ENCODE data around the gene ATP6V1A. TPM values are rescaled to one million over a fixed set of nuclear protein-coding genes. Genes with fewer than 3 reads are reported as not detected.

The ATP6V1A gene
- total and polyA plus RNA-seq, 2 experiments from 2014 or later, result 62.3 to 87.2 TPM

GRCh38 chr3:113776564-113776963 is 29.7 kb downstream of the ATP6V1A start:
- Histone ChIP-seq H3K27me3 (no peaks in the 10 kb centered on the region), H3K27ac (no peak overlapping the region), H3K4me2 (no peak overlapping the region), H4K20me1 (ENCODE audit: insufficient read depth, poor library complexity, severe bottlenecking) (no peaks in the 10 kb centered on the region), H3K4me1 (ENCODE audit: insufficient read depth) (peaks cover 10% of the 10 kb centered on the region), H2AFZ (no peak overlapping the region), H3K4me3 (no peak overlapping the region), H3K9me3 (ENCODE audit: low read depth) (no peaks in the 10 kb centered on the region), H3K9me2 (replicated peaks; ENCODE audit: insufficient read depth) (no peaks in the 10 kb centered on the region), H3K79me2 (peaks cover 39% of the 10 kb centered on the region), H3K36me3 (replicated peaks; ENCODE audit: insufficient read depth, low read depth) (no peaks in the 10 kb centered on the region)
- WGBS (ENCODE audit: low lambda C conversion rate, missing lambda C conversion rate), result 75% methylated on average over 3 of the region's 3 CpGs
- TF ChIP-seq EZH2phosphoT487 (IDR thresholded peaks at IDR 0.05; ENCODE audit: low read depth, severe bottlenecking, unreplicated experiment) (no peak), EZH2 (IDR thresholded peaks at IDR 0.05; ENCODE audit: borderline replicate concordance) (no peak), CTCF (IDR thresholded peaks at IDR 0.05; ENCODE audit: poor library complexity) (no peak)
- no peak for DNase-seq (ENCODE audit: low spot score)

GRCh38 chr3:113783463-113783862 is 36.6 kb downstream of the ATP6V1A start:
- H3K36me3 ChIP-seq (replicated peaks; ENCODE audit: insufficient read depth, low read depth), result no peaks in the 10 kb centered on the region
- no peaks in the 10 kb centered on the region for H3K4me1 ChIP-seq (ENCODE audit: insufficient read depth)
- H3K9me3 ChIP-seq (ENCODE audit: low read depth), result no peaks in the 10 kb centered on the region
- no peak overlapping the region for H3K4me2 ChIP-seq
- no peaks in the 10 kb centered on the region for H3K79me2 ChIP-seq
- no peaks in the 10 kb centered on the region for H3K9me2 ChIP-seq (replicated peaks; ENCODE audit: insufficient read depth)
- H3K27me3 ChIP-seq, result no peaks in the 10 kb centered on the region
- no peak overlapping the region for H3K27ac ChIP-seq
- no peak overlapping the region for H3K4me3 ChIP-seq
- DNase-seq (ENCODE audit: low spot score), result no peak
- TF ChIP-seq EZH2phosphoT487 (IDR thresholded peaks at IDR 0.05; ENCODE audit: low read depth, severe bottlenecking, unreplicated experiment), result no peak
- TF ChIP-seq EZH2 (IDR thresholded peaks at IDR 0.05; ENCODE audit: borderline replicate concordance), result no peak
- TF ChIP-seq CTCF (IDR thresholded peaks at IDR 0.05; ENCODE audit: poor library complexity), result no peak
- no peaks in the 10 kb centered on the region for H4K20me1 ChIP-seq (ENCODE audit: insufficient read depth, poor library complexity, severe bottlenecking)
- no peak overlapping the region for H2AFZ ChIP-seq

GRCh38 chr3:113783980-113784379 is 37.1 kb downstream of the ATP6V1A start:
- H3K36me3 ChIP-seq (replicated peaks; ENCODE audit: insufficient read depth, low read depth), result no peaks in the 10 kb centered on the region
- H3K4me1 ChIP-seq (ENCODE audit: insufficient read depth), result no peaks in the 10 kb centered on the region
- H3K9me3 ChIP-seq (ENCODE audit: low read depth), result no peaks in the 10 kb centered on the region
- TF ChIP-seq EZH2 (IDR thresholded peaks at IDR 0.05; ENCODE audit: borderline replicate concordance), result no peak
- TF ChIP-seq CTCF (IDR thresholded peaks at IDR 0.05; ENCODE audit: poor library complexity), result no peak
- no peak for TF ChIP-seq EZH2phosphoT487 (IDR thresholded peaks at IDR 0.05; ENCODE audit: low read depth, severe bottlenecking, unreplicated experiment)
- no peaks in the 10 kb centered on the region for H3K79me2 ChIP-seq
- no peaks in the 10 kb centered on the region for H4K20me1 ChIP-seq (ENCODE audit: insufficient read depth, poor library complexity, severe bottlenecking)
- H3K9me2 ChIP-seq (replicated peaks; ENCODE audit: insufficient read depth), result no peaks in the 10 kb centered on the region
- no peak overlapping the region for H3K4me2 ChIP-seq
- H3K27ac ChIP-seq, result no peak overlapping the region
- no peak for DNase-seq (ENCODE audit: low spot score)
- H2AFZ ChIP-seq, result no peak overlapping the region
- 87% methylated on average over 4 of the region's 4 CpGs for WGBS (ENCODE audit: low lambda C conversion rate, missing lambda C conversion rate)
- H3K27me3 ChIP-seq, result no peaks in the 10 kb centered on the region
- no peak overlapping the region for H3K4me3 ChIP-seq

GRCh38 chr3:113791381-113791780 is 44.5 kb downstream of the ATP6V1A start:
- TF ChIP-seq CTCF (IDR thresholded peaks at IDR 0.05; ENCODE audit: poor library complexity) (no peak), EZH2phosphoT487 (IDR thresholded peaks at IDR 0.05; ENCODE audit: low read depth, severe bottlenecking, unreplicated experiment) (no peak), EZH2 (IDR thresholded peaks at IDR 0.05; ENCODE audit: borderline replicate concordance) (no peak)
- Histone ChIP-seq H3K4me3 (no peak overlapping the region), H3K4me2 (no peak overlapping the region), H4K20me1 (ENCODE audit: insufficient read depth, poor library complexity, severe bottlenecking) (no peaks in the 10 kb centered on the region), H3K4me1 (ENCODE audit: insufficient read depth) (no peaks in the 10 kb centered on the region), H3K9me2 (replicated peaks; ENCODE audit: insufficient read depth) (no peaks in the 10 kb centered on the region), H2AFZ (no peak overlapping the region), H3K79me2 (no peaks in the 10 kb centered on the region), H3K36me3 (replicated peaks; ENCODE audit: insufficient read depth, low read depth) (peaks cover 3% of the 10 kb centered on the region), H3K27me3 (no peaks in the 10 kb centered on the region), H3K27ac (no peak overlapping the region), H3K9me3 (ENCODE audit: low read depth) (no peaks in the 10 kb centered on the region)
- DNase-seq (ENCODE audit: low spot score), result no peak
